IMR-90 (cell line): ENCODE results near the gene RARRES2. TPM values are rescaled to one million over a fixed set of nuclear protein-coding genes. Genes with fewer than 3 reads are reported as not detected.

Experiments
- ATAC-seq: fragments of 200-7000 bp; cut with Tn5 transposase; 2 replicates; pipeline ENCODE4 v1.9.1; 2020; ENCODE audit warnings: low read depth, mild to moderate bottlenecking, moderate library complexity
- BruUV-seq: library from RNA; stranded (reverse); fragments of 400-500 nt; replicated peaks from 2 replicates; lab custom pipeline; 2021; lab: Mats Ljungman, UMichigan
- CTCF ChIA-PET: fragments of 300-600 bp; formaldehyde crosslinking; extraction: SDS; loops from one replicate; lab custom pipeline; 2021; ENCODE audit warnings: antibody characterized with exemption; lab: Yijun Ruan, JAX
- POLR2A ChIA-PET: fragments of 300-600 bp; sonication (Branson Sonifier 250); formaldehyde crosslinking; loops from one replicate; lab custom pipeline; 2022; ENCODE audit warnings: antibody characterized with exemption; ENCODE audit not compliant: unreplicated experiment; lab: Charles Lee
- DNase-seq: peaks from one replicate; pipeline ENCODE4 v3.0.0; 2013
- H2AFZ ChIP-seq: replicated peaks from 2 replicates; pipeline ENCODE3; 2013; ENCODE audit warnings: low read length, mild to moderate bottlenecking; ENCODE audit not compliant: poor library complexity
- H2AK5ac ChIP-seq: 2 replicates; pipeline ENCODE4 v1.6.1; 2013; ENCODE audit warnings: low read depth, low read length, inconsistent platforms
- H2AK9ac ChIP-seq: replicated peaks from 2 replicates; pipeline ENCODE3; 2013; ENCODE audit warnings: mild to moderate bottlenecking, low read depth, low read length, moderate library complexity; ENCODE audit not compliant: poor library complexity
- H2BK120ac ChIP-seq: 2 replicates; pipeline ENCODE4 v1.6.1; 2013; ENCODE audit warnings: low read depth, low read length, inconsistent platforms
- H2BK15ac ChIP-seq: 3 replicates; pipeline ENCODE4 v1.6.1; 2013; ENCODE audit warnings: low read depth, low read length, inconsistent platforms
- H2BK20ac ChIP-seq: 2 replicates; pipeline ENCODE4 v1.6.1; 2013; ENCODE audit warnings: low read depth, mild to moderate bottlenecking, inconsistent platforms, low read length, moderate library complexity
- H2BK5ac ChIP-seq: 2 replicates; pipeline ENCODE4 v1.6.1; 2013; ENCODE audit warnings: mild to moderate bottlenecking, low read depth, low read length, inconsistent platforms; ENCODE audit not compliant: poor library complexity, severe bottlenecking
- H3K14ac ChIP-seq: replicated peaks from 2 replicates; pipeline ENCODE4 v1.6.1; 2013; ENCODE audit warnings: low read depth, low read length, inconsistent platforms
- H3K18ac ChIP-seq: 2 replicates; pipeline ENCODE4 v1.6.1; 2013; ENCODE audit warnings: low read depth, low read length, control low read depth
- H3K23ac ChIP-seq: 2 replicates; pipeline ENCODE4 v1.6.1; 2013; ENCODE audit warnings: low read depth, low read length, inconsistent platforms
- H3K27ac ChIP-seq: 2 replicates; pipeline ENCODE4 v1.5.1; 2013; ENCODE audit warnings: mild to moderate bottlenecking, control low read depth, low read length; ENCODE audit not compliant: insufficient read depth
- H3K27me3 ChIP-seq: 2 replicates; pipeline ENCODE4 v1.6.1; 2013; ENCODE audit warnings: low read length; ENCODE audit not compliant: control insufficient read depth, insufficient read depth
- H3K36me3 ChIP-seq: 2 replicates; pipeline ENCODE4 v1.6.1; 2013; ENCODE audit warnings: low read length, mixed read lengths; ENCODE audit not compliant: control insufficient read depth, insufficient read depth
- H3K4ac ChIP-seq: 2 replicates; pipeline ENCODE4 v1.6.1; 2013; ENCODE audit warnings: low read depth, low read length, inconsistent platforms
- H3K4me1 ChIP-seq: 2 replicates; pipeline ENCODE4 v1.6.1; 2013; ENCODE audit warnings: low read length, mixed read lengths; ENCODE audit not compliant: control insufficient read depth, insufficient read depth
- H3K4me2 ChIP-seq: 2 replicates; pipeline ENCODE4 v1.6.1; 2013; ENCODE audit warnings: low read depth, mild to moderate bottlenecking, control low read depth, low read length, moderate library complexity
- H3K4me3 ChIP-seq: 2 replicates; pipeline ENCODE4 v1.5.1; 2013; ENCODE audit warnings: low read depth, mild to moderate bottlenecking, control low read depth, low read length, moderate library complexity; ENCODE audit not compliant: insufficient read depth
- H3K56ac ChIP-seq: 2 replicates; pipeline ENCODE4 v1.6.1; 2013; ENCODE audit warnings: low read length, inconsistent platforms; ENCODE audit not compliant: insufficient read depth; ENCODE audit errors: extremely low read depth
- H3K79me1 ChIP-seq, 2 experiments: 2 replicates each; pipeline ENCODE4 v1.6.1; 2013; ENCODE audit warnings: low read length in 2 of 2, inconsistent platforms in 1 of 2, low read depth in 1 of 2
- H3K9ac ChIP-seq: 2 replicates; pipeline ENCODE4 v1.6.1; 2013; ENCODE audit warnings: low read depth, low read length, control low read depth
- H3K9me1 ChIP-seq: 2 replicates; pipeline ENCODE4 v1.6.1; 2013; ENCODE audit warnings: low read length, inconsistent platforms; ENCODE audit not compliant: insufficient read depth
- H3K9me3 ChIP-seq: 2 replicates; pipeline ENCODE4 v1.6.1; 2013; ENCODE audit warnings: low read length; ENCODE audit not compliant: control insufficient read depth, insufficient read depth
- H4K20me1 ChIP-seq: 2 replicates; pipeline ENCODE4 v1.6.1; 2013; ENCODE audit warnings: low read length, inconsistent platforms; ENCODE audit not compliant: insufficient read depth
- H4K5ac ChIP-seq: 2 replicates; pipeline ENCODE4 v1.6.1; 2013; ENCODE audit warnings: mild to moderate bottlenecking, low read depth, low read length, control low read depth
- H4K8ac ChIP-seq, 2 experiments: 2 replicates each; pipeline ENCODE4 v1.6.1; 2013; ENCODE audit warnings: low read depth in 2 of 2, low read length in 2 of 2, control low read depth in 1 of 2, inconsistent platforms in 1 of 2
- H4K91ac ChIP-seq: 2 replicates; pipeline ENCODE4 v1.6.1; 2013; ENCODE audit warnings: low read depth, low read length, inconsistent platforms; ENCODE audit not compliant: insufficient read depth
- BHLHE40 ChIP-seq: fragments of 150-350 bp; IDR thresholded peaks from 2 replicates; pipeline ENCODE4 v1.6.1; 2016; ENCODE audit warnings: mild to moderate bottlenecking, low read depth, low read length
- CEBPB ChIP-seq: IDR thresholded peaks from 2 replicates; pipeline ENCODE4 v1.6.1; 2012; ENCODE audit warnings: low read depth, low read length, improper control_type of control experiment
- CHD1 ChIP-seq: IDR thresholded peaks from 2 replicates; pipeline ENCODE4 v1.6.1; 2012; ENCODE audit warnings: low read depth, low read length, improper control_type of control experiment
- MAFK ChIP-seq: IDR thresholded peaks from 2 replicates; pipeline ENCODE4 v1.6.1; 2012; ENCODE audit warnings: low read depth, low read length, improper control_type of control experiment
- MAZ ChIP-seq: IDR thresholded peaks from 2 replicates; pipeline ENCODE4 v1.6.1; 2012; ENCODE audit warnings: low read depth, mild to moderate bottlenecking, low read length, improper control_type of control experiment, moderate library complexity, borderline replicate concordance
- MXI1 ChIP-seq: IDR thresholded peaks from 2 replicates; pipeline ENCODE4 v1.6.1; 2012; ENCODE audit warnings: low read depth, mild to moderate bottlenecking, low read length, moderate library complexity, borderline replicate concordance
- NFE2L2 ChIP-seq: fragments of 150-350 bp; IDR thresholded peaks from 2 replicates; pipeline ENCODE4 v1.6.1; 2016; ENCODE audit warnings: low read depth, mild to moderate bottlenecking, low read length
- RAD21 ChIP-seq: IDR thresholded peaks from 2 replicates; pipeline ENCODE4 v1.6.1; 2012; ENCODE audit warnings: low read length, improper control_type of control experiment
- RCOR1 ChIP-seq: IDR thresholded peaks from 2 replicates; pipeline ENCODE4 v1.6.1; 2012; ENCODE audit warnings: mild to moderate bottlenecking, low read length, improper control_type of control experiment; ENCODE audit not compliant: insufficient replicate concordance
- RFX5 ChIP-seq: IDR thresholded peaks from 2 replicates; pipeline ENCODE4 v1.8.0; 2012; ENCODE audit warnings: low read depth, mild to moderate bottlenecking, low read length, moderate library complexity
- SMC3 ChIP-seq: fragments of 150-350 bp; IDR thresholded peaks from 2 replicates; pipeline ENCODE4 v1.6.1; 2016; ENCODE audit warnings: low read depth, mild to moderate bottlenecking, antibody characterized with exemption, low read length, moderate library complexity
- WGBS, 2 experiments: methylation state at CpG; one replicate each; pipeline versions ENCODE4 v1.1.5 to v1.1.7; 2013; ENCODE audit warnings: missing lambda C conversion rate in 2 of 2; ENCODE audit not compliant: insufficient read length in 1 of 2; ENCODE audit errors: extremely low coverage in 2 of 2; 5-methylcytosine and 5-hydroxymethylcytosine counted together
- dilution Hi-C: fragments of 300-500 bp; cut with HindIII; formaldehyde crosslinking; loops from one replicate; pipeline ENCODE4 v1.14.3; 2018; ENCODE audit warnings: low sequenced_read_pairs; ENCODE audit not compliant: unreplicated experiment
- in situ Hi-C: fragments of 300-500 bp; cut with MboI; formaldehyde crosslinking; loops from 3 replicates; pipeline ENCODE4 v1.14.3; 2019; ENCODE audit warnings: low sequenced_read_pairs, inconsistent platforms, mixed read lengths
- intact Hi-C: fragments of 100-400 bp; cut with micrococcal nuclease; formaldehyde crosslinking; loops from 2 replicates; pipeline ENCODE4 v1.10.0; 2022
- polyA plus RNA-seq, 3 experiments: library from polyadenylated mRNA; depleted of rRNA; stranded (reverse); fragments of >200 nt; gene quantifications; 2 replicates each; pipeline ENCODE4 v1.2.3, GENCODE V29; 2012; ENCODE audit warnings: low replicate concordance in 1 of 3
- total RNA-seq: library from RNA; depleted of rRNA; stranded (reverse); fragments of >200 nt; gene quantifications from 2 replicates; pipeline ENCODE4 v1.2.3, GENCODE V29; 2012
- TF ChIP-seq, protein P1 (sequence below): conservative IDR thresholded peaks from 2 replicates; pipeline ENCODE4 v1.5.1; 2012; ENCODE audit warnings: mild to moderate bottlenecking, low read depth, low read length, improper control_type of control experiment
- TF ChIP-seq, protein P2 (sequence below): fragments of 150-350 bp; IDR thresholded peaks from 2 replicates; pipeline ENCODE4 v1.6.1; 2017; ENCODE audit warnings: mild to moderate bottlenecking, antibody characterized with exemption, low read length, low read depth

RARRES2 gene
- total and polyA plus RNA-seq, 2 of the 4 experiments (the other 2 are of a cell fraction), result 1.6 TPM; not detected in 1

DNA sequence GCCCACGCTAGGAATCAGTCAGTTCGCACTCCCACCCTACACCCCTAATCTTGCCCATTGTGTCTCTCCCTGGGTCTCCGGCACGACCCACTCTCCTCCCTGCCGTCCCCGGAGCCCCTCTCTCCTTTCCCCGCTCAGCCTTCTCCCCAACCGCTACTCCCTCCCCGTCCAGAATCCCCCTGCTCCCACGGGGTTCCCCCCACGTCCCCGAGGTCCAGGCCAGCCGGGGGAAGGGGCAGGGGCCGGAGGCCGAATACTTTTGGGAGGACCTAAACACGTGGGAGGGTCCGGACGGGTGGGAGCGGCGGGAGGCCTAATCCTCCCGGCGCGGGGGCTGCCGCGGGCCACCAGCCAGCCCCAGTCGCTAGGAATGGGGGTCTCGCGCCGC, 560 bp downstream of the RARRES2 start:
- no peak for ATAC-seq
- Histone ChIP-seq H3K14ac (no peak overlapping the region), H4K91ac (no peak overlapping the region), H3K4me2 (peak overlapping the region; percentile 36; the same call in 1 of the 2 replicates), H2BK120ac (no peak overlapping the region), H3K9me1 (peaks cover 6% of the 10 kb centered on the region; the same call in 1 of the 2 replicates), H3K23ac (no peak overlapping the region), H3K18ac (no peak overlapping the region; the same call in 1 of the 2 replicates), H3K36me3 (no peaks in the 10 kb centered on the region), H2AK9ac (no peak overlapping the region), H2AK5ac (no peak overlapping the region), H3K9ac (no peak overlapping the region; the same call in 1 of the 2 replicates), H4K20me1 (0 out of 2 replicates have a peak, but pooled peaks cover 3% of the 10 kb centered on the region), H2BK20ac (no peak overlapping the region), H4K5ac (no peak overlapping the region), H4K8ac (no peak overlapping the region), H2BK15ac (no peak overlapping the region), H3K27ac (peak overlapping the region; percentile 34; the same call in 1 of the 2 replicates), H2AFZ (no peak overlapping the region), H2BK5ac (no peak overlapping the region), H3K4ac (no peak overlapping the region), H3K4me3 (peak overlapping the region; percentile 14; the same call in 1 of the 2 replicates), H3K4me1 (peaks cover 24% of the 10 kb centered on the region), H3K79me1 (no peaks in the 10 kb centered on the region), H3K9me3 (peaks cover 14% of the 10 kb centered on the region), H3K56ac (no peak overlapping the region), H3K27me3 (peaks cover 21% of the 10 kb centered on the region)
- POLR2A ChIA-PET, result no interaction called here
- DNase-seq, result no peak
- dilution Hi-C loops (no loop called here), in situ Hi-C loops (no loop called here), intact Hi-C loops (no loop called here)
- BruUV-seq, result no TSS peak
- CTCF ChIA-PET, result no interaction called here
- 20% methylated on average over 13 of the region's 29 CpGs; no CpG with 5 or more reads in 1 of the 2 experiments for WGBS, 2 experiments
- TF ChIP-seq RAD21 (no peak), MXI1 (no peak), NFE2L2 (no peak), RCOR1 (no peak), CEBPB (no peak), RFX5 (no peak), SMC3 (no peak), BHLHE40 (no peak), MAFK (no peak), MAZ (no peak), CHD1 (no peak)
- TF ChIP-seq, protein P1, sequence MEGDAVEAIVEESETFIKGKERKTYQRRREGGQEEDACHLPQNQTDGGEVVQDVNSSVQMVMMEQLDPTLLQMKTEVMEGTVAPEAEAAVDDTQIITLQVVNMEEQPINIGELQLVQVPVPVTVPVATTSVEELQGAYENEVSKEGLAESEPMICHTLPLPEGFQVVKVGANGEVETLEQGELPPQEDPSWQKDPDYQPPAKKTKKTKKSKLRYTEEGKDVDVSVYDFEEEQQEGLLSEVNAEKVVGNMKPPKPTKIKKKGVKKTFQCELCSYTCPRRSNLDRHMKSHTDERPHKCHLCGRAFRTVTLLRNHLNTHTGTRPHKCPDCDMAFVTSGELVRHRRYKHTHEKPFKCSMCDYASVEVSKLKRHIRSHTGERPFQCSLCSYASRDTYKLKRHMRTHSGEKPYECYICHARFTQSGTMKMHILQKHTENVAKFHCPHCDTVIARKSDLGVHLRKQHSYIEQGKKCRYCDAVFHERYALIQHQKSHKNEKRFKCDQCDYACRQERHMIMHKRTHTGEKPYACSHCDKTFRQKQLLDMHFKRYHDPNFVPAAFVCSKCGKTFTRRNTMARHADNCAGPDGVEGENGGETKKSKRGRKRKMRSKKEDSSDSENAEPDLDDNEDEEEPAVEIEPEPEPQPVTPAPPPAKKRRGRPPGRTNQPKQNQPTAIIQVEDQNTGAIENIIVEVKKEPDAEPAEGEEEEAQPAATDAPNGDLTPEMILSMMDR, result no peak
- TF ChIP-seq, protein P2, sequence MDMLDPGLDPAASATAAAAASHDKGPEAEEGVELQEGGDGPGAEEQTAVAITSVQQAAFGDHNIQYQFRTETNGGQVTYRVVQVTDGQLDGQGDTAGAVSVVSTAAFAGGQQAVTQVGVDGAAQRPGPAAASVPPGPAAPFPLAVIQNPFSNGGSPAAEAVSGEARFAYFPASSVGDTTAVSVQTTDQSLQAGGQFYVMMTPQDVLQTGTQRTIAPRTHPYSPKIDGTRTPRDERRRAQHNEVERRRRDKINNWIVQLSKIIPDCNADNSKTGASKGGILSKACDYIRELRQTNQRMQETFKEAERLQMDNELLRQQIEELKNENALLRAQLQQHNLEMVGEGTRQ, result no peak
